Measurements from ENCODE around the gene RPUSD4.

GRCh38 chr11:126207896-126208295 is 3.6 kb downstream of the RPUSD4 start:
- no peak for TF ChIP-seq POLR2A (IDR thresholded peaks at IDR 0.05; ENCODE audit: low read length)
- no peak for TF ChIP-seq GATA1 (IDR thresholded peaks at IDR 0.05; ENCODE audit: low read depth, low read length)
